Left ventricle myocardium superior (tissue), 1 donor: ENCODE data around the gene POLE3. TPM values are rescaled to one million over a fixed set of nuclear protein-coding genes. Genes with fewer than 3 reads are reported as not detected.
"Not testable (repeated sequence)": the region's sequence is repeated elsewhere in the genome, so short reads cannot be mapped to it uniquely, and the experiment has no call there.

ENCODE experiments used
- ATAC-seq: fragments of 200-7000 bp; cut with Tn5 transposase; one replicate; pipeline ENCODE4 v1.9.1; 2020; ENCODE audit warnings: mild to moderate bottlenecking, moderate library complexity
- DNase-seq: peaks from one replicate; pipeline ENCODE4 v3.0.0-alpha.2; 2020
- intact Hi-C: fragments of 100-400 bp; cut with micrococcal nuclease; formaldehyde crosslinking; loops from one replicate; pipeline ENCODE4 v1.11.0; 2022
- total RNA-seq: library from RNA; stranded (reverse); fragmentation: NEBNext Ultra II Directional; extraction: Animal tissue kit (Norgen Biotek cat#: 25700); gene quantifications from one replicate; pipeline ENCODE4 v1.2.1, GENCODE V29; 2021
- donor health status: DM: no; HTN: yes; CAD: no; lungs with severe emphysema.

POLE3 gene
- total RNA-seq, 1 donor from 2014 or later, result 25.1 TPM

GRCh38 chr9:113381441-113381840 is 29.0 kb downstream of the POLE3 start:
- DNase-seq, ATAC-seq, intact Hi-C loops: not testable (repeated sequence)

- DNase-seq (no peak), ATAC-seq (no peak)
- intact Hi-C loops, result no loop called here
Measured at GRCh38 chr9:113380869-113381378, 29.6 kb downstream of the POLE3 start.

- DNase-seq, ATAC-seq, intact Hi-C loops: not testable (repeated sequence)
Measured at GRCh38 chr9:113379829-113380210, 30.7 kb downstream of the POLE3 start.

DNA sequence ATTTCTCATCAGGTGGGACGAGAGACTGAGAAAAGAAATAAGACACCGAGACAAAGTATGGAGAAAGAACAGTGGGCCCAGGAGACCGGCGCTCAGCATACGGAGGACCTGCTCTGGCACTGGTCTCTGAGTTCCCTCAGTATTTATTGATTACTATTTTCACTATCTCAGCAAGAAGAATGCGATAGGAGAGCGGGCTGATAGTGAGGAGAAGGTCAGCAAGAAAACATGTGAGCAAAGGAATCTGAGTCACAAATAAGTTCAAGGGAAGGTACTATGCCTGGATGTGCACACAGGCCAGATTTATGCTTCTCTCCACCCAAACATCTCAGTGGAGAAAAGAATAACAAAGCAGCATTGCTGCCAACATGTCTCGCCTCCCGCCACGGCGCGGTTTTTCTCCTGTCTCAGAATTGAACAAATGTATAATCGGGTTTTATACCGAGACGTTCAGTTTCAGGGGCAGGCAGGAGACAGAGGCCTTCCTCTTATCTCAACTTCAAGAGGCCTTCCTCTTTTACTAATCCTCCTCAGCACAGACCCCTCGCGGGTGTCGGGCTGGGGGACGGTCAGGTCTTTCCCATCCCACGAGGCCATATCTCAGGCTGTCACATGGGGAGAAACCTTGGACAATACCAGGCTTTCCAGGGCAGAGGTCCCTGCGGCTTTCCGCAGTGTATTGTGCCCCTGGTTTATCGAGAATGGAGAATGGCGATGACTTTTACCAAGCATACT is 31.2 kb downstream of the POLE3 start:
- ATAC-seq, DNase-seq, intact Hi-C loops: not testable (repeated sequence)

GRCh38 chr9:113376634-113377567 is 33.6 kb downstream of the POLE3 start, which contains the start of gene HDHD3:
HDHD3 (minus strand) TSS chr9:113376986; CDS start chr9:113374354, 2,632 bp downstream.
- DNase-seq, result peak; percentile 72
- peak; percentile 92 for ATAC-seq
- intact Hi-C loops, result no loop called here

DNA sequence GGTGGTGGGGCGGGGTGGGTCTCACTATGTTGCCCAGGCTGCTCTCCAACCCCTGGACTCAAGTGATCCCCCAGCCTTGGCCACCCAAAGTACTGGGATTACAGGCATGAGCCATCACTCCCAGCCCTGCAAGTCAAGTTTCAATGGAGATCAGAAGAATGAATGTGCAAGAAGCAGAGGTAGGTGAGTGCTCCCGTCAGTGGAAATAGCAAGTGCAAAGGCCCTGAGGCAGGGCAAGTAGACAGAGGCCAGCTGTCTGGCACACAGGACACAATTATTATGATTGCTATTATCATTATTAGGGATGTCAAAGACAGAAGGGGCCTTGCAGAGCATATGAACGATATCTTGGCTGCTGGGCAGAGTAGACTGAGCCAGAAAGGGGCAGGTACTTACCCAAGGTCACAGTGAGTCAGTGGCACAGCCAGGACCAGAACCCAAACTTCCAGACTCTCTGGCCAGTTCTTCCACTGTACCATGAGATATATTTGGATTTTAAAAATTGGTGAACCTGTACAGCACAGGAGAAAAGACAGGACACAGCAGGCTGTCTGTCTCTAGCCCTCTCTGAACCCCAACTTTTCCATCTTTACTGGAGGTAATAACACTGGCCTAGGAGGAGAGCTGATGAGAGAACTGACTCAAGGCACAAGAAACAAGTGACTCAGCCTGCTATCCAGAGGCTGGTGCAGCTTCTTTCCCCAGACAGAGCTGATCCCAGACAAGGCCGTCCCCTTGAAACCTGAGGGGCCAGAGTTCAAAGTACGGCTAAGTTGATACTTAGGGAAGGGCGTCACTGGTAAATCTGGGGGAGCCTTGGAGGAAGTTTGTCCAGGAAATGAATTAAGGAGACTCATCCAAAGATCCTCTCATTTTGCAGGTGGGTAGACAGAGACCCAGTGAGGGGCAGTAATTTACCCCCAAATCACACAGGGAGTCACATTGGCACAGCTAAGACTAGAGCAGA is 35.1 kb downstream of the POLE3 start:
- no peak for ATAC-seq
- no peak for DNase-seq
- intact Hi-C loops, result no loop called here

GRCh38 chr9:113373676-113374392 is 36.6 kb downstream of the POLE3 start:
- ATAC-seq (no peak), DNase-seq (no peak)
- intact Hi-C loops, result no loop called here

DNA sequence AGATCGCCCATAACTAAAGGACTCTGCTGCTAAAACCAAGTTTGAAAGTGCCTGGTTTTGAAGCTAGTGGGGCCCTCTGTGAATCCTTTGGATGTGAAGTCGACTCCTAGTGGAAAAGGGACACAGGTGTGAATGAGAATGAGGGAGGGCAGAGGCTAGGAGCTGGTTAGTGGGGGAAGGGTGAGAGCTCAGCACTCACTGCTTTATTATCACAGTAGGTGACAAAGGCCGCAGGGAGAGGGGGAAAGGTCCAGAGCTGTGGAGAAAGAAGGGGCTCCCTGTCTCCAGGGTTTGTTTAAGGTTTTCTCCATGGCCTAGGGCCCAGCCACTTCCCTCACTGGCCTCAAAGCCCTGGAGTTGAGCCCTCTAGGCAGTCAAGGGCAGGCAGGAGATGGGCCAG is 37.2 kb downstream of the POLE3 start:
- no peak for ATAC-seq
- intact Hi-C loops, result no loop called here

DNA sequence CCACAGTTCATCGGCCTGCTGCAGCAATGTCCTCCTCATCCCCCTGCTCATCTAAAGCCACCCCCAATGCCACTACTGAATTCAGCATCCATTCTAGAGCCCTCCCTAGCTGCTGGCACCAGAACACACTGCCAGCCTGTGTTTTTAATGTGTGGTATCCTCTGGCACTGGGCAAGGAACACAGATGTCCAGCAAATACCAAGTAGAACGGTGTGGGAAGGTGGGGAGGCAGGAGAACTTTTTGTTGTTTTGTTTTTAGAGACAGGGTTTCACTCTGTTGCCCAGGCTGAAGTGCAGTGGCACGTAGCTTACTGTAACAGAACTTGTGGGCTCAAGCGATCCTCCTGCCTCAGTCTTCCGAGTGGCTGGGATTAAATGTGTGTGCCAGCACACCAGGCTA is 38.4 kb downstream of the POLE3 start:
- intact Hi-C loops, result no loop called here
- DNase-seq (no peak), ATAC-seq (no peak)

More for the DNA sequence above, 37.2 kb downstream of the POLE3 start:
- DNase-seq, result no peak

DNA sequence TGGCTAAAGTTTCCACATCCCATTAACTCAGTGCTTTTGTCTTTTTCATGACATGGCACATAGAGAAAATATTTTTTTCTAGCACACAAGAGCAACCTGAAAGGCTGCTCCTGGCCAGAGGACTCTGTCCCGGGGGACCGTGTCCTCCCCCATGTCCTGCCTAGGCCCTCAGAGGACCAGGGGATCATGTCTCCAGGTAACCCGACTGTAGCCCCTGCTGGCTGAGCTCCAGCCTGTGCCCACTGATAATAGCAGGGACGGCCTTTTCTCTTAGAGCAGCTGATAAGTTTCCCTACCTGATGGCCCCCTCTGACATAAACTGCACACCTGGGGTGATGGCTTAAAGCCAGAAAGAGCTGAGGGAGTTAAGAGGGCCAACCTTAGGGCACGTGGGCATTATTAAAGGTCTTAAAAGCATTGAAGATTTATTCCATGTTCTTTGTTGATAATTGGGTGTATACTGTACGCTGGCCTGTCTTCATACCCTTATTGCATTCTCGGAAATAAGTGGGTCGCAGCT is 39.6 kb downstream of the POLE3 start:
- DNase-seq (no peak), ATAC-seq (no peak)
- intact Hi-C loops, result no loop called here

- ATAC-seq, result no peak
- intact Hi-C loops, result no loop called here
- DNase-seq, result no peak
Measured at GRCh38 chr9:113369855-113370140, 40.7 kb downstream of the POLE3 start.

- intact Hi-C loops, result no loop called here
- ATAC-seq, result peak; percentile 64
- peak; percentile 49 for DNase-seq
Measured at GRCh38 chr9:113368982-113369854, 41.3 kb downstream of the POLE3 start.

- no peak for ATAC-seq
- no peak for DNase-seq
- intact Hi-C loops, result no loop called here
Measured at GRCh38 chr9:113368348-113368981, 42.0 kb downstream of the POLE3 start.

GRCh38 chr9:113365652-113366051 is 44.8 kb downstream of the POLE3 start:
- intact Hi-C loops, ATAC-seq, DNase-seq: not testable (repeated sequence)

DNA sequence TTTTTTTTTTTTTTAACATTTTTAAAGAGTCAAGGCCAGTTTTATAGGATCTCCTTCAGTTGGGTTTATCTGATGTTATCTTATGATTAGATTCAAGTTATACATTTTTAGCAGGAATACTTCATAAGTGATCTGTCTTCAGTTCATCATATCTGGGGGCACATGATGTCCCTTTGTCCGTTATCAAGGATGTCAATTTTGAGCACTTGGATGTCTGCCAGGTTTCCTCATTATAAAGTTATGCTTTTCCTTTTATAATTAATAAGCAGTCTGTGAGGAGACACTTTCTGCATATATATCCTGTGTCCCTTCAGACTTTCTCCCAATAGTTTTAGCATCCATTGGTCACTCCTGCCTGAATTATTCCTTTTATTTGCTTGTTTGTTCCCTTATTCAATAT is 45.5 kb downstream of the POLE3 start:
- ATAC-seq (no peak), DNase-seq (no peak)
- intact Hi-C loops, result no loop called here

DNA sequence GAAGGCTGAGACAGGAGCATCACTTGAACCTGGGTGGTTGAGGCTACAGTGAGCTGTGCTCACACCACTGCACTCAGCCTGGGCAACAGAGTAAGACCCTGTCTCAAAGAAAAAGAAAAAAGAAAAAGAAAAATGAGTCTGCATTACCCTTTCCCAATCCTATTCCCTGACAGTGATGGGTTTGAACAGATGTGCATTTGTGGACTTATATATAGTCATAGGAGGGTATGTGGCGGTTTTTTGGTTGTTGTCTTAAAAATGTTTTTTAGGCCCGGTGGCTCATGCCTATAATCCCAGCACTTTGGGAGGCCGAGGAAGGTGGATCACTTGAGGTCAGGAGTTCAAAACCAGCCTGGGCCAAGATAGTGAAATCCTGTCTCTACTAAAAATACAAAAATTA is 47.1 kb downstream of the POLE3 start:
- DNase-seq, result no peak
- intact Hi-C loops, result no loop called here
- ATAC-seq, result no peak
